Astrocyte (in vitro differentiated cells and primary cell): Measurements from ENCODE around the gene VCX3A. TPM values are rescaled to one million over a fixed set of nuclear protein-coding genes. Genes with fewer than 3 reads are reported as not detected.
A peak's percentile ranks its signal among the peaks of the same experiment; 100 is the strongest.

Experiments used
- DNase-seq: peaks from one replicate; pipeline ENCODE4 v3.0.0-alpha.2; 2010; ENCODE audit warnings: low read depth
- FAIRE-seq: peaks from 2 replicates; lab custom pipeline; 2011; peaks lifted over from hg19 to GRCh38; lab: Jason Lieb, UNC
- H2AFZ ChIP-seq: 2 replicates; pipeline ENCODE4 v1.6.0; 2012; ENCODE audit warnings: low read depth, low read length, inconsistent platforms
- H3K27ac ChIP-seq: 2 replicates; pipeline ENCODE4 v1.5.1; 2011; ENCODE audit warnings: low read depth, low read length, inconsistent platforms
- H3K27me3 ChIP-seq: 2 replicates; pipeline ENCODE4 v1.6.0; 2011; ENCODE audit warnings: low read length, inconsistent platforms; ENCODE audit not compliant: insufficient read depth
- H3K36me3 ChIP-seq: 2 replicates; pipeline ENCODE4 v1.5.1; 2011; ENCODE audit warnings: low read length, inconsistent platforms; ENCODE audit not compliant: insufficient read depth
- H3K4me1 ChIP-seq: 2 replicates; pipeline ENCODE4 v1.5.1; 2011; ENCODE audit warnings: low read length, inconsistent platforms; ENCODE audit not compliant: insufficient read depth
- H3K4me2 ChIP-seq: 2 replicates; pipeline ENCODE4 v1.6.0; 2012; ENCODE audit warnings: low read length, inconsistent platforms
- H3K4me3 ChIP-seq: 2 replicates; pipeline ENCODE4 v1.5.1; 2011; ENCODE audit warnings: low read depth, mild to moderate bottlenecking, low read length, inconsistent platforms; ENCODE audit not compliant: insufficient read depth
- H3K79me2 ChIP-seq: 2 replicates; pipeline ENCODE4 v1.6.0; 2012; ENCODE audit warnings: mild to moderate bottlenecking, low read length, inconsistent platforms; ENCODE audit not compliant: insufficient read depth
- H3K9ac ChIP-seq: 2 replicates; pipeline ENCODE4 v1.6.0; 2012; ENCODE audit warnings: mild to moderate bottlenecking, low read length, inconsistent platforms
- H3K9me3 ChIP-seq: 2 replicates; pipeline ENCODE4 v1.5.1; 2012; ENCODE audit warnings: low read depth, mild to moderate bottlenecking, low read length, inconsistent platforms; ENCODE audit not compliant: insufficient read depth
- H4K20me1 ChIP-seq: 2 replicates; pipeline ENCODE4 v1.6.0; 2012; ENCODE audit warnings: low read length, inconsistent platforms; ENCODE audit not compliant: insufficient read depth
- H3K27ac Mint-ChIP-seq: one replicate; pipeline ENCODE4 v1.8.0; 2021; ENCODE audit warnings: mild to moderate bottlenecking, mixed read lengths; ENCODE audit not compliant: unreplicated experiment
- H3K27me3 Mint-ChIP-seq: one replicate; pipeline ENCODE4 v1.8.0; 2021; ENCODE audit warnings: low read depth, mixed read lengths; ENCODE audit not compliant: unreplicated experiment
- H3K36me3 Mint-ChIP-seq: one replicate; pipeline ENCODE4 v1.8.0; 2021; ENCODE audit warnings: low read depth, mixed read lengths; ENCODE audit not compliant: unreplicated experiment
- H3K4me1 Mint-ChIP-seq: one replicate; pipeline ENCODE4 v1.8.0; 2021; ENCODE audit warnings: low read depth, mixed read lengths; ENCODE audit not compliant: unreplicated experiment
- H3K4me3 Mint-ChIP-seq: one replicate; pipeline ENCODE4 v1.8.0; 2021; ENCODE audit warnings: mild to moderate bottlenecking, moderate library complexity, mixed read lengths; ENCODE audit not compliant: unreplicated experiment
- H3K9me3 Mint-ChIP-seq: one replicate; pipeline ENCODE4 v1.8.0; 2021; ENCODE audit warnings: mild to moderate bottlenecking, mixed read lengths; ENCODE audit not compliant: unreplicated experiment
- EZH2 ChIP-seq: IDR thresholded peaks from 2 replicates; pipeline ENCODE4 v1.6.1; 2012; ENCODE audit warnings: mild to moderate bottlenecking, low read length, inconsistent platforms; ENCODE audit not compliant: insufficient read depth
- total RNA-seq: library from RNA; stranded (reverse); gene quantifications from 2 replicates; pipeline ENCODE4 v1.2.1, GENCODE V29; 2021
- TF ChIP-seq, protein P1 (sequence below): IDR thresholded peaks from 2 replicates; pipeline ENCODE4 v1.5.1; 2011; ENCODE audit warnings: low read depth, mild to moderate bottlenecking, inconsistent platforms, low read length, moderate library complexity; ENCODE audit not compliant: insufficient read depth

Gene VCX3A
- total RNA-seq, 1 donor from 2014 or later, result not detected

DNA sequence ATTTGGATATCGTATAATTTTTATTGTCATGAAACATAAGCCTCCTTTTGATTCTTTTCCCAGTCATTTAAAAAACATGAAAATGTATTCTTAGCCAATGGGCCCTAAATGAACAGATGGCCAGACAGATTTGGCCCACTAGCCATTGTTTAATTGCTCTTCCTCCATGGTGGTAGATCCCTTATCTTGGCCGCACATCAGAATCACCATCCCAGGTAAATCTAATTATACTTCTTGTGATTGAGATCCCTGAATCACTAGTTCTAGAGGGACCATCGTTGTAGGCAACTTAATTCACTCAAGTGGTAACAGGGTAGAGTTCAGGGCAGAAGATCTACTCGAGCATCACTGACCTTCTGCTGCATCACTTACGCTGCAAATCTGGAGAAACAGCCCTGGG, 24.1 kb upstream of the VCX3A start:
- H3K4me3 ChIP-seq, result no peak overlapping the region
- Mint-ChIP-seq H3K9me3 (peaks cover 7% of the 10 kb centered on the region), H3K27me3 (no peaks in the 10 kb centered on the region), H3K4me3 (no peak overlapping the region), H3K27ac (no peak overlapping the region), H3K36me3 (no peaks in the 10 kb centered on the region), H3K4me1 (no peaks in the 10 kb centered on the region)
- no peaks in the 10 kb centered on the region for H3K36me3 ChIP-seq
- no peaks in the 10 kb centered on the region for H3K79me2 ChIP-seq
- H3K4me1 ChIP-seq, result no peaks in the 10 kb centered on the region
- no peak for DNase-seq
- no peak overlapping the region for H3K9ac ChIP-seq
- no peak overlapping the region for H3K4me2 ChIP-seq
- no peak overlapping the region for H3K27ac ChIP-seq
- peak; percentile 74 for FAIRE-seq
- H3K9me3 ChIP-seq, result no peaks in the 10 kb centered on the region
- no peaks in the 10 kb centered on the region for H3K27me3 ChIP-seq
- no peaks in the 10 kb centered on the region for H4K20me1 ChIP-seq
- TF ChIP-seq, protein P1, sequence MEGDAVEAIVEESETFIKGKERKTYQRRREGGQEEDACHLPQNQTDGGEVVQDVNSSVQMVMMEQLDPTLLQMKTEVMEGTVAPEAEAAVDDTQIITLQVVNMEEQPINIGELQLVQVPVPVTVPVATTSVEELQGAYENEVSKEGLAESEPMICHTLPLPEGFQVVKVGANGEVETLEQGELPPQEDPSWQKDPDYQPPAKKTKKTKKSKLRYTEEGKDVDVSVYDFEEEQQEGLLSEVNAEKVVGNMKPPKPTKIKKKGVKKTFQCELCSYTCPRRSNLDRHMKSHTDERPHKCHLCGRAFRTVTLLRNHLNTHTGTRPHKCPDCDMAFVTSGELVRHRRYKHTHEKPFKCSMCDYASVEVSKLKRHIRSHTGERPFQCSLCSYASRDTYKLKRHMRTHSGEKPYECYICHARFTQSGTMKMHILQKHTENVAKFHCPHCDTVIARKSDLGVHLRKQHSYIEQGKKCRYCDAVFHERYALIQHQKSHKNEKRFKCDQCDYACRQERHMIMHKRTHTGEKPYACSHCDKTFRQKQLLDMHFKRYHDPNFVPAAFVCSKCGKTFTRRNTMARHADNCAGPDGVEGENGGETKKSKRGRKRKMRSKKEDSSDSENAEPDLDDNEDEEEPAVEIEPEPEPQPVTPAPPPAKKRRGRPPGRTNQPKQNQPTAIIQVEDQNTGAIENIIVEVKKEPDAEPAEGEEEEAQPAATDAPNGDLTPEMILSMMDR, result no peak
- TF ChIP-seq EZH2, result no peak
- no peak overlapping the region for H2AFZ ChIP-seq

GRCh38 chrX:6557690-6558089, 22.8 kb upstream of the VCX3A start:
- DNase-seq (no peak), FAIRE-seq (no peak)
- no peak overlapping the region for H3K4me3 ChIP-seq
- no peak overlapping the region for H3K9ac ChIP-seq
- H4K20me1 ChIP-seq, result no peaks in the 10 kb centered on the region
- no peak overlapping the region for H2AFZ ChIP-seq
- TF ChIP-seq EZH2, result no peak
- TF ChIP-seq, protein P1, result no peak
- H3K27ac ChIP-seq, result no peak overlapping the region
- Mint-ChIP-seq H3K9me3 (peaks cover 7% of the 10 kb centered on the region), H3K27ac (no peak overlapping the region), H3K27me3 (no peaks in the 10 kb centered on the region), H3K4me3 (no peak overlapping the region), H3K4me1 (no peaks in the 10 kb centered on the region), H3K36me3 (no peaks in the 10 kb centered on the region)
- H3K79me2 ChIP-seq, result no peaks in the 10 kb centered on the region
- H3K4me1 ChIP-seq, result no peaks in the 10 kb centered on the region
- H3K4me2 ChIP-seq, result no peak overlapping the region
- H3K27me3 ChIP-seq, result no peaks in the 10 kb centered on the region
- H3K36me3 ChIP-seq, result no peaks in the 10 kb centered on the region
- H3K9me3 ChIP-seq, result no peaks in the 10 kb centered on the region

- H3K9me3 Mint-ChIP-seq, result peaks cover 10% of the 10 kb centered on the region
- H3K4me1 Mint-ChIP-seq, result no peaks in the 10 kb centered on the region
- H3K27ac Mint-ChIP-seq, result no peak overlapping the region
- TF ChIP-seq EZH2, result no peak
- TF ChIP-seq, protein P1, result no peak
- H3K27ac ChIP-seq, result no peak overlapping the region
- no peak for FAIRE-seq
- no peak overlapping the region for H3K9ac ChIP-seq
- no peak overlapping the region for H3K4me3 Mint-ChIP-seq
- H3K4me2 ChIP-seq, result no peak overlapping the region
- no peaks in the 10 kb centered on the region for H3K36me3 ChIP-seq
- no peak for DNase-seq
- H2AFZ ChIP-seq, result no peak overlapping the region
- no peaks in the 10 kb centered on the region for H3K4me1 ChIP-seq
- no peak overlapping the region for H3K4me3 ChIP-seq
- H3K27me3 Mint-ChIP-seq, result no peaks in the 10 kb centered on the region
- H3K36me3 Mint-ChIP-seq, result no peaks in the 10 kb centered on the region
- no peaks in the 10 kb centered on the region for H4K20me1 ChIP-seq
- no peaks in the 10 kb centered on the region for H3K27me3 ChIP-seq
- no peaks in the 10 kb centered on the region for H3K79me2 ChIP-seq
- H3K9me3 ChIP-seq, result no peaks in the 10 kb centered on the region
Observed at GRCh38 chrX:6550999-6551398, 16.1 kb upstream of the VCX3A start.
